Right forelimb (tissue), 1 donor: ENCODE results near the gene CTDSPL2.
"Not testable (repeated sequence)": the region's sequence is repeated elsewhere in the genome, so short reads cannot be mapped to it uniquely, and the experiment has no call there.

ENCODE experiments used
- DNase-seq: peaks from one replicate; pipeline ENCODE4 v3.0.0-alpha.2; 2018

Gene CTDSPL2

DNA sequence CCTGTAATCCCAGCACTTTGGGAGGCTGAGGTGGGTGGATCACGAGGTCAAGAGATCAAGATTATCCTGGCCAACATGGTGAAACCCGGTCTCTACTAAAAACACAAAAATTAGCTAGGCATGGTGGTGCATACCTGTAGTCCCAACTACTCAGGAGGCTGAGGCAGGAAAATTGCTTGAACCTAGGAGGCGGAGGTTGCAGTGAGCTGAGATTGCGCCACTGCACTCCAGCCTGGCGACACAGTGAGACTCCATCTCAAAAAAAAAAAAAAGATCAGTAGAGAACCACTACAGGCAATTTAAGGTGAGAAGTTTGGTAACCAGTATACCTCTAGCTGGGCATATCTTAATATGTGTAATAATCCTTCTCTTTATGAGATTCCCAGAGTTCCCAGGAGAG lies 117.3 kb downstream of the CTDSPL2 start:
- not testable (repeated sequence) for DNase-seq

- DNase-seq = no peak
Observed at GRCh38 chr15:44545913-44546802, 118.7 kb downstream of the CTDSPL2 start.

DNA sequence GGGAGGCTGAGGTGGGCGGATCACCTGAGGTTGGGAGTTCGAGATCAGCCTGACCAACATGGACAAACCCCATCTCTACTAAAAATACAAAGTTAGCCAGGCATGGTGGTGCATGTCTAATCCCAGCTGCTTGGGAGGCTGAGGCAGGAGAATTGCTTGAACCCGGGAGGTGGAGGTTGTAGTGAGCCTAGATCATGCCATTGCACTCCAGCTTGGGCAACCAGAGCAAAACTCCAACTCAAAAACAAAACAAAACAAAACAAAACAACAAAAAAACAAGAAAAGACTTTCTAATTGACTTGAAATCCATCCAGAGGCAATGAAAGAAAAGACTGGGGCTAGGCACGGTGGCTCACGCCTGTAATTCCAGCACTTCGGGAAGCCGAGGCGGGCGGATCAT lies 121.7 kb downstream of the CTDSPL2 start:
- not testable (repeated sequence) for DNase-seq

DNA sequence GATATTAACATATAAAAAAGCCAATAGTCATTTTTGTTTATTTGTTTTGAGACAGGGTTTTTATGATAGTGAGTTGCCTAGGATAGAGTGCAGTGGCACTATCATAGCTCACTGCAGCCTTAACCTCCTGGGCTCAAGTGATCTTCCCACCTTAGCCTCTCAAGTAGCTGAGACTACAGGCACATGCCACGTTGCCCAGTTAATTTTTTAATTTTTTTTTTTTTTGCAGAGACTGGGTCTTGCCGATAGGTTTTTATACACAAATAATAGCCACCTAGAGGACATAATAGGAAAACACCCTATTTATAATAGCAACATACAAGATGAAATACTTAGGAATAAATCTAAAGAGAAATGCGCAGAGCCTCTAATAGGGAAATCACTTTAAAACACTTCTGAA lies 122.8 kb downstream of the CTDSPL2 start:
- no peak for DNase-seq

GRCh38 chr15:44550734-44551133 lies 123.3 kb downstream of the CTDSPL2 start:
- DNase-seq = no peak

GRCh38 chr15:44554934-44555723 lies 127.7 kb downstream of the CTDSPL2 start:
- DNase-seq = no peak

GRCh38 chr15:44560926-44561325 lies 133.5 kb downstream of the CTDSPL2 start:
- DNase-seq = not testable (repeated sequence)

DNA sequence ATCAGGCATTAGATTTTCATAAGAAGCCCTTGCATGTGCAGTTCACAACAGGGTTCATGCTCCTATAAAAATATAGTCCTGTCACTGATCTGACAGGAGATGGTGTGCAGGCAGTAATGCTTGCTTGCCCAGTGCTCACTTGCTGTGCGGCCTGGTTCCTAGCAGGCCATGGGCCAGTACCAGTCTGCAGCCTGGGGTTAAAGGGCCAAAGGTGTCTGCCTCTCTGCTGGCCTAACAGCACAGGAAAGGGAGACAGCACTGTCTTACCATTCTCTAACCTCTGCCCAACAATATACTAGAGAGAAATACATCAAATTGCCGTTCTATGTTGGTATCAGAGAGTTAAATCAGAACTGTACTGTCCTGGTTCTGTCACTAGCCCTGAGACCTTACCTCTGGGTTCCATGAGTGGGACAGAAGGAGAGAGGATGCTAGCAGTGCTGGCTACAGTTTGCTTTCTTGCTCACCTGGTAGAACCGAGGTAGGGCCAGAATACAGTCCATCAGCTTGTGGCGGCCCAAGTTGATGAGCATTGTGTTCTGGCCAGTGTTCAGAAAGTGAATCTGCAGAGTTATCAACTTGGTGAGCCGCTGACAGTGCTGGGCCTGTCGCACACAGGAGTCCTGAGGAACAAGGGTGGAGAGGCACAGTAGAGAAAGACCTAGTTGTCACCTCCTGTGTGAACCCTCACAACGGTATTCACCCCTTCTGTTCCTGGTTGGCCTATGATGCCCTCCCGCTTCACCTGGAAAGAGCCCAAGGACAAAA lies 138.1 kb downstream of the CTDSPL2 start:
- DNase-seq = no peak

DNA sequence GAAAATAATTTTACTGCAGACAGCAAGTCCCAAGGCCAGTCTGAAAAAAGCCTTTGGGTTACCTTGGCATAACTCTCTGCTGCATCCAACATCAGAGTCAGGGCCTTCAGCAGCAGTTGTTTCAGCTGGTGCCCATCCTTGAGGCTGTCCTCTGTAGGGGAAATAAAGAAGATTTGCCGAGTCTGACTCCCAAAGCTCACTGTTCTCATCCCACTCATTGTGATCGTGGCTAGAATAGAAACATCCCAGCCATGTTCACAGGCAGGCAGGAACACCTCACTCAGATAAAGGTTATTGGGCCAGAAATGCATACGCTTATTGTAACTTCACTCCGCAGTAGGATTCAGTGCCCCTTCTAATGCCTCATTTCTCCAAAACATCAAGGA lies 138.7 kb downstream of the CTDSPL2 start:
- no peak for DNase-seq

DNA sequence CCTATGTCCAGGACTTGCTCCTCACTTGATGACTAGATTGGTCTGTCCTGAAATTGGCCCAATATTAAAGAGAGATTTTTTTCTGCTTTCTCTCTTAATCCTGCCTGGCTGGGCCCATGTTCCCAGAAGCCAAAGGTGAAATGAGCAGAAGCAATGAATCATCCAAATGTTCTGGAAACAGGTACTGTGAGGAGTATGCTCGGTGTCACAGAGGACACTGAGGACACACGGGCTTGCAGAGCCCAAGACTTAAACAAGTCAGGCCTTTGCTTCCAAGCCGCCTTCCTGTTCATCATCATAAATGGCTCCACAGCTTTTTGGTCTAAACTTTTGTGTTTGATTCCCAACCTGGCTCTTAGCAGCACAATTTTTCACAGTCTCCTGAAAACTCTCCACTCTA lies 140.9 kb downstream of the CTDSPL2 start:
- DNase-seq = no peak

DNA sequence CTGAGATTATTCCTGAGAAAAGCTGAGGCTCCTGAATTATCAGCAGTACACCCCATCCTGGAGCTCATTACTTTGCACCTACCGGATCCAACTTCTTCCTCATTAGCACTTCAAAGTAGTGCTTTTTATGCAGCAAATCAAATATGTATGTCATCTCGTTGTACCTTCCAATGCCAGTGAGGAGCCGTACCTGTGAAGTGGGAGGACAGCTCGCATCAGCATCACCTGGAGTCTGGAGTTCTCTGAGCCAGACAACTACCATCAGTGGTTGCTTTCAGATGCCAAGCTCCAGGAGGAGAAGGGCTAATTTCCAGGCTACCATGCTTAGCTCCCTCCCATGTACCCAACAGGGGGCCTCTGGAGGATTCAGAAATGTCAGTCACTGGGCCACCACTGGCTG lies 141.9 kb downstream of the CTDSPL2 start:
- no peak for DNase-seq

- DNase-seq = no peak
Observed at GRCh38 chr15:44570361-44570760, 142.9 kb downstream of the CTDSPL2 start.

DNA sequence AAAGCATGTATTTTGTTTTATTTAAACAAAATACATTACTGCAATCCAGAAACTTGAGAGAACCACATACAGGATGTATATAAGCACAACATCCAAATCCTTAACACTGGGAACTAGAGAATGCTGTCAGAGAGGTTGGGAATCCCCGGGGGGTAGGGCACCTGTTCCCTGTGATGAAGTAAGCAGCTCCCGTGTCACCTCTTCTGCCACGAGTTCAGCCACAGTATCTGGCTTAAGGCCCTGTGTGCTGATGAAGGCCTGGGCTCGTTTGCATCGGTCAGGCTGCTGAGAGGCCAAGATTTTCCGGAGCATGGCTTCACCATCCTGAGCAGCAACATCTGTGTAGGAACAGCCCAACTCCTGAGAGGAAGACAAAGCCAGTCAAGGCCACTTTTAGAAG lies 146.0 kb downstream of the CTDSPL2 start:
- DNase-seq = no peak

DNA sequence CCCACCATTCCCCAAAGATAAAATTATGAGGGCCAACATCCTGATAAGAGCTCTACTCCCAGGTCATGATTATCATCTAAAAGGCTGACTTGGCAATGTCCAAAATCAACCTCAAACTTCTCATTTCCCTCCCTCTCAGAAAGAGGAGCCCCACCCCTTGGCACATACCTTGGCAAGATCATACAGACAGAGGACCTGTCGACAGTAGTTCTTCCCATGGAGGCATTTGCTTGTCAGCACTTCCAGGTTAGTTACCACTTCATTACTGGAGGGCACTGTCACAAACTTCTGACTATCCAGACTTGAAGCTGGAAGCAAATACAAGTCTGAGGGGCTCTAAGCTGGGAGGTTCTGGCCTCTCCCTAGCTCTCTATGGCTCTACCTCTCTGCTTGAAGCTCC lies 147.3 kb downstream of the CTDSPL2 start:
- DNase-seq = no peak
